ENCODE measurements around the gene FOXP1.

The FOXP1 gene

DNA sequence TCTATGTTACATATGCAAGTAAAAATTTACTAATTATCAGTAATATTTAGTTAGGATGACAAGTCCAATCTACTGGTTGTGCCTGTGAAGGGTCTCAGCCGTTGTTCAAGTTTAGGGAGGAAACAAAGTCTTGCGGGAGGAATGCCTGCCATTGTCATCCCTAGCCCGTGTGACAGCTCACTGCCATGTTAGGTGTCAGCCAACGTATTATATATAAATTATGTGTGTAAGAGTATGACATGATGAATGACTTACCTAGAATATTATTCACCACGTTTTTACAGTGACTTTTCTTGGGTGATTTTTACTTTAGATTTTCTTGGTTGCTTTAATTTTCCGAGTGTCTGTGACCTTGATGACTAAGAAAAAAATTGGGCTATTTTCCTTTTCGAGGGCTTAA, 656.7 kb downstream of the FOXP1 start:
- no peak for TF ChIP-seq ZNF274 (IDR thresholded peaks at IDR 0.05; ENCODE audit: low read depth, low read length)
- H3K4me3 ChIP-seq (ENCODE audit: low read length): no peak overlapping the region

- TF ChIP-seq ZNF274 (IDR thresholded peaks at IDR 0.05; ENCODE audit: low read depth, low read length): no peak
- H3K4me3 ChIP-seq (ENCODE audit: low read length): no peak overlapping the region
Measured at GRCh38 chr3:70919661-70920060, 663.9 kb downstream of the FOXP1 start.

DNA sequence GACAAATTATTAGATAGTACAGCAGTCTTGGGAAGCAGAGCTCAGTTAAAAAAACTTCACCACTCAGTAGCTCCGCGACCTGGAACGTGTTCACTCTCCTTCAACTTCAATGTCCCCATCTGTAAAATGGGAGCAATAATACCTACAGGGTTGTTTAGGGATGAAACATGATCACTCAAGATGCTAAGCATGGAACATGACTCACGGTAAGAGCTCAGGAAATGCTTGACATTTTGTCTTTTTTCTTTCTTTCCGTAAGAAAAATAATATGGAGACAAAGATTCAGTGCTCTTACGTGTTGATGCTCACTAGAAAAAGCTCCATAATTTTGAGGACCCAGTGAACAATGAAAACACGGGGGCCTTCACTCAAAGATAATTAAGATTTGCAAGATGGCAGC, 664.4 kb downstream of the FOXP1 start:
- TF ChIP-seq ZNF274 (IDR thresholded peaks at IDR 0.05; ENCODE audit: low read depth, low read length): no peak
- H3K4me3 ChIP-seq (ENCODE audit: low read length): no peak overlapping the region

DNA sequence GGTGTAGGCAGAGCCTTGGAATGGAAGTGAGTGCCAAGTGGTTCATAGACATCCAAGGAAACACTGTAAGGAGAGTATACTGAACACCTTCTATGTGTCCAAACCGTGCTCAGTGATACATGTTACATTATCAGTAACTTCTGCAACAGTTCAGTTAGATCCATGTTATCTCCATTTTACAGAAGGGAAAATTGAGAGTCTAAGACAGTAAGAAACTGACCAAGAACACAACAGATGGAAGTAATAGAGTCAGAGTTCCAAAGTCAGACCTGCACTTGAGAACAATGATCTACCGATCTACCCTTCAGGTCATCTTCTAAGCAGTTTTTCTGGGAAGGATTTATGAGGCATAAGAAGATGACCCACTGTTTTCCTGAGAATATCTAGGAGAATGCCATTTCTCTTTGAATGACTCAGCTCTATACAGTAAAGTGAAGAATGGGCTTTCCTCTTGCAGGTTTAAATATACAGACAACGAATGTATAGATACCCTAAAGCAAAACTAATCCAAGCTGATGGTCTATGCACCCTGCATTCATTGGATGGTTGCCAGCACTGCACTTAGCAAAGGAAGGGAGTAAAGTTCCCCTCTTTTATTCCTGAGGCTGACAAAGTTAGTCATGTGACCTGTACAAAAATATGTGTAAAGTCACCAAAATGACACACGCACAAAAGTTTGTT, 667.0 kb downstream of the FOXP1 start:
- no peak for TF ChIP-seq ZNF274 (IDR thresholded peaks at IDR 0.05; ENCODE audit: low read depth, low read length)
- H3K4me3 ChIP-seq (ENCODE audit: low read length): no peak overlapping the region

- no peak overlapping the region for H3K4me3 ChIP-seq (ENCODE audit: low read length)
- no peak for TF ChIP-seq ZNF274 (IDR thresholded peaks at IDR 0.05; ENCODE audit: low read depth, low read length)
Measured at GRCh38 chr3:70914862-70915261, 668.7 kb downstream of the FOXP1 start.

GRCh38 chr3:70911719-70912118, 671.8 kb downstream of the FOXP1 start:
- no peak for TF ChIP-seq ZNF274 (IDR thresholded peaks at IDR 0.05; ENCODE audit: low read depth, low read length)
- H3K4me3 ChIP-seq (ENCODE audit: low read length): no peak overlapping the region

DNA sequence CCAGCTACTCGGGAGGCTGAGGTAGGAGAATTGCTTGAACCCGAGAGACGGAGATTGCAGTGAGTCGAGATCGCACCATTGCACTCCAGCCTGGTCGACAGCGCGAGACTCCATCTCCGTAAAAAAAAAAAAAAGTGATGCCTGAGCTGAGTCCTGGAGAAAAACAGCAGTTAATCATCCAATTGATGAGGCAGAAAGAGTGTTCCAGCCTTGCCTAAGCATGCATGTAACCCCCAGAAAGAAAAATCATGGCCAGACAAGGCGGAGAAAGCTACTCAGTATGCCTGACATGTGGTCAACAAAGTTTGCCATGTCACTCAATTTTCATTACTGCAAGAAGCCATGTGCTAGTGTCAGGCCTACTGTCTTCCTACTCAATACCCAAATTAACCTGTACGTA, 678.0 kb downstream of the FOXP1 start:
- no peak for TF ChIP-seq ZNF274 (IDR thresholded peaks at IDR 0.05; ENCODE audit: low read depth, low read length)
- no peak overlapping the region for H3K4me3 ChIP-seq (ENCODE audit: low read length)
